ENCODE data around the gene ADAMTSL1. TPM values are rescaled to one million over a fixed set of nuclear protein-coding genes. Genes with fewer than 3 reads are reported as not detected.

ADAMTSL1 gene
- total and polyA plus RNA-seq, 2 donors = 3.2 to 42.3 TPM

DNA sequence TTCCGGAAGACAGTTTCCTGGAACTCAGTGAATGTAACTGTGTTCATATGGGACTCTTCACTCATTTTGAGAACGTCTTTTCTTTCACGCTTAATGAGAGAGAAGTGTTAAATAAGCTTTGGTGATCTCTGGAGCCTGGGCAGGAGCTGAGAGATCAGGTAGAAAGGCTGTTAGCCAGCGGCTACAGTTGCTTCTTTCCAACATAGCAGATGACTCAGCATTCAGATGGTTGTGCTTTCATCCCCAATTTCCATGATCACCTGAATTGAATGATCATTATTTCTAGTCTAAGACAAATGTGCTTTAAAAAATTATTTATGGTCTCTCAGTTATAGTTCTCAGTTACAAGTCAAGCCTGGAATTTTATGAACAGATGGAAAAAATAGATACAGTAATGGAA, 234.5 kb downstream of the ADAMTSL1 start:
- no peak overlapping the region for H3K4me3 ChIP-seq (ENCODE audit: low read depth, low read length)
- DNase-seq (ENCODE audit: extremely low spot score) = no peak
- H3K27ac ChIP-seq (ENCODE audit: low read depth) = no peak overlapping the region
- 77% methylated on average over 4 of the region's 4 CpGs for WGBS
- no peaks in the 10 kb centered on the region for H3K36me3 ChIP-seq (ENCODE audit: insufficient read depth)
- H3K4me1 ChIP-seq (ENCODE audit: insufficient read depth) = no peaks in the 10 kb centered on the region

DNA sequence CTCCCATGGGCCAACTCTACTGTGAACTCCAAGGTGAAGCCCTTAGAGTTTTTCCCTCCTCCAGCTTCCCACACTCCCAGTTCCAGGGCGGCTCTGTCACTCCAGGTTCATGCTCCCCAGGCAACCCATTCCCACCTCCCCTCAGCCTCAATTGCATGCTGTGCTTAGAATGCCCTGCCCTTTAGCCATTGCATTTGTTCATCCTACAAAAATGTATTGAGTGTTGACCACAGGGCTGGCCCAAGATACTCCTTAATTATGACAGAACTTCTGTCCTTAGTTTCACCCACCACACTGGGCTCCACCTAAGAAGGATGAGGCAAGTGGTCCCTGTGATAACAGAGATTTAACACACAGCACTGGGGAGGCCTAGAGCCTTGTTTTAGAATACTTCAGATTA, 236.1 kb downstream of the ADAMTSL1 start:
- no peak for DNase-seq (ENCODE audit: extremely low spot score)
- Histone ChIP-seq H3K4me1 (ENCODE audit: insufficient read depth) (no peaks in the 10 kb centered on the region), H3K27ac (ENCODE audit: low read depth) (no peak overlapping the region), H3K36me3 (ENCODE audit: insufficient read depth) (no peaks in the 10 kb centered on the region), H3K4me3 (ENCODE audit: low read depth, low read length) (no peak overlapping the region)
- 85% methylated on average over 1 of the region's 1 CpG for WGBS

DNA sequence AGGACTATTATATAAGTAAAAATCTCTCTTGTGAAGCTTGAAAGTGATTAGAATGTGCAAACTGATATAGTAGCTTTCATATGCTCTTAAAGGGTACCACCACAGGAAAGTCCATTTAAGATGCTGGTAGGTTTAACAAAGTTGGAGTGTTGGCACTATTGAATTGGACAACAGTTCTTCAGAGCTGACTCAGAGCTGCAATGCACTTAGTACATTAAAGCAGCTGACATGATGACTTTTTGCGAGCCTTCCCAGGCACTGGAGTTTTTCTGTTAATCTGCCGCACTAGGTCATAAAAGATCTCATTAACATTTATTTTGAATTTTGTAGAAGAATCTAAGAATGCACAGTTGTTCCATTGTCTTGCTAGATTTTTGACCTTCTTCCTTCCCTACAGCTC, 243.8 kb downstream of the ADAMTSL1 start:
- Histone ChIP-seq H3K4me3 (ENCODE audit: low read depth, low read length) (no peak overlapping the region), H3K4me1 (ENCODE audit: insufficient read depth) (no peaks in the 10 kb centered on the region), H3K27ac (ENCODE audit: low read depth) (no peak overlapping the region), H3K36me3 (ENCODE audit: insufficient read depth) (no peaks in the 10 kb centered on the region)
- WGBS = 66% methylated on average over 2 of the region's 2 CpGs
- no peak for DNase-seq (ENCODE audit: extremely low spot score)

GRCh38 chr9:18718393-18718792, 244.4 kb downstream of the ADAMTSL1 start:
- H3K36me3 ChIP-seq (ENCODE audit: insufficient read depth) = no peaks in the 10 kb centered on the region
- WGBS = 94% methylated on average over 12 of the region's 12 CpGs
- H3K27ac ChIP-seq (ENCODE audit: low read depth) = no peak overlapping the region
- no peak for DNase-seq (ENCODE audit: extremely low spot score)
- no peak overlapping the region for H3K4me3 ChIP-seq (ENCODE audit: low read depth, low read length)
- H3K4me1 ChIP-seq (ENCODE audit: insufficient read depth) = no peaks in the 10 kb centered on the region

- Histone ChIP-seq H3K36me3 (ENCODE audit: insufficient read depth) (no peaks in the 10 kb centered on the region), H3K27ac (ENCODE audit: low read depth) (no peak overlapping the region), H3K4me1 (ENCODE audit: insufficient read depth) (no peaks in the 10 kb centered on the region), H3K4me3 (ENCODE audit: low read depth, low read length) (no peak overlapping the region)
- WGBS = 93% methylated on average over 1 of the region's 1 CpG
- no peak for DNase-seq (ENCODE audit: extremely low spot score)
These were observed 245.0 kb downstream of the ADAMTSL1 start for GRCh38 chr9:18718932-18719331.

DNA sequence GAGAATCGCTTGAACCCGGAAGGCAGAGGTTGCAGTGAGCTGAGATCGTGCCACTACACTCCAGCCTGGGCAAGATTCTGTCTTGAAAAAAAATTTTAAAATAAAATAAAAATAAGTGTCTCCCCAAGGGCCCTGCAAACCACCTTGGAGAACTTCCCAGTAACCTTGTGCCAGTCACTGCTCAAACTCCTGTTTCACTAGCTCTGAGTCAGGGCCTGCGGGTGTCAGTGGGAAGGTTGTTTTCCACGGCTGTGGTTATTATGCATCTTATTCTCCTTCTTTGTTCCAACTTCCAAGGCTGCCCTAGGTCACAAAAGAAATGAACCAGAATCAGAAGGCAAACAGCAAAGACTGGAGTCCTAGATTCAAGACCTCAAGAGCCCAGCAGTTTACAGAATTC, 246.7 kb downstream of the ADAMTSL1 start:
- DNase-seq (ENCODE audit: extremely low spot score) = no peak
- H3K4me1 ChIP-seq (ENCODE audit: insufficient read depth) = no peaks in the 10 kb centered on the region
- 95% methylated on average over 5 of the region's 5 CpGs for WGBS
- H3K27ac ChIP-seq (ENCODE audit: low read depth) = no peak overlapping the region
- no peak overlapping the region for H3K4me3 ChIP-seq (ENCODE audit: low read depth, low read length)
- H3K36me3 ChIP-seq (ENCODE audit: insufficient read depth) = no peaks in the 10 kb centered on the region

GRCh38 chr9:18721267-18721994, 247.5 kb downstream of the ADAMTSL1 start:
- DNase-seq (ENCODE audit: extremely low spot score) = no peak
- Histone ChIP-seq H3K36me3 (ENCODE audit: insufficient read depth) (no peaks in the 10 kb centered on the region), H3K4me3 (ENCODE audit: low read depth, low read length) (no peak overlapping the region), H3K4me1 (ENCODE audit: insufficient read depth) (no peaks in the 10 kb centered on the region), H3K27ac (ENCODE audit: low read depth) (no peak overlapping the region)
- WGBS = 89% methylated on average over 10 of the region's 10 CpGs

- H3K36me3 ChIP-seq (ENCODE audit: insufficient read depth) = no peaks in the 10 kb centered on the region
- WGBS = 98% methylated on average over 2 of the region's 2 CpGs
- DNase-seq (ENCODE audit: extremely low spot score) = no peak
- H3K4me1 ChIP-seq (ENCODE audit: insufficient read depth) = no peaks in the 10 kb centered on the region
- H3K4me3 ChIP-seq (ENCODE audit: low read depth, low read length) = no peak overlapping the region
- H3K27ac ChIP-seq (ENCODE audit: low read depth) = no peak overlapping the region
These were observed 248.0 kb downstream of the ADAMTSL1 start for GRCh38 chr9:18721995-18722310.

DNA sequence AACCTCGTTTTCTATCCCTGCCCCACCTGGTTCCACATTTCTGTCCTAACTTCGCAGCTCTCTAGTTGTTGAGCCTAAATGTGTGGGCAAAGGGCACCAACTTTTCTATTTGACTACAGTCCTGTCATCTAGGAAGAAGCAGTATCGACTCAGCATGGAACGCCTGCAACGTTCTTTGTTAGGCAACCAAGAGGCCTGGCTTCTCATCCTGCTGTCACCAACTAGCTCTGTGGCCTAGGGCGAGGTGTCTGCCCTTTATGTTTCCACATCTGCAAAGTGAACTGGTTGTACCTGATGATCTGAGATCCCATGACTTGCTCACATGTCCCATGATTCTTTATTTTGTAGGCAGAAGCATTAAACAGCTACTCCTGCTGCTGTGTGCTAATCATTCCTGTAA, 248.9 kb downstream of the ADAMTSL1 start:
- H3K4me3 ChIP-seq (ENCODE audit: low read depth, low read length) = no peak overlapping the region
- DNase-seq (ENCODE audit: extremely low spot score) = no peak

GRCh38 chr9:18723366-18723765, 249.4 kb downstream of the ADAMTSL1 start:
- WGBS = 91% methylated on average over 5 of the region's 5 CpGs
- no peak overlapping the region for H3K27ac ChIP-seq (ENCODE audit: low read depth)
- no peak for DNase-seq (ENCODE audit: extremely low spot score)
- H3K36me3 ChIP-seq (ENCODE audit: insufficient read depth) = no peaks in the 10 kb centered on the region
- no peak overlapping the region for H3K4me3 ChIP-seq (ENCODE audit: low read depth, low read length)
- no peaks in the 10 kb centered on the region for H3K4me1 ChIP-seq (ENCODE audit: insufficient read depth)

More for the DNA sequence above, 248.9 kb downstream of the ADAMTSL1 start:
- no peak overlapping the region for H3K27ac ChIP-seq (ENCODE audit: low read depth)
- no peaks in the 10 kb centered on the region for H3K36me3 ChIP-seq (ENCODE audit: insufficient read depth)
- 94% methylated on average over 6 of the region's 6 CpGs for WGBS
- H3K4me1 ChIP-seq (ENCODE audit: insufficient read depth) = no peaks in the 10 kb centered on the region

DNA sequence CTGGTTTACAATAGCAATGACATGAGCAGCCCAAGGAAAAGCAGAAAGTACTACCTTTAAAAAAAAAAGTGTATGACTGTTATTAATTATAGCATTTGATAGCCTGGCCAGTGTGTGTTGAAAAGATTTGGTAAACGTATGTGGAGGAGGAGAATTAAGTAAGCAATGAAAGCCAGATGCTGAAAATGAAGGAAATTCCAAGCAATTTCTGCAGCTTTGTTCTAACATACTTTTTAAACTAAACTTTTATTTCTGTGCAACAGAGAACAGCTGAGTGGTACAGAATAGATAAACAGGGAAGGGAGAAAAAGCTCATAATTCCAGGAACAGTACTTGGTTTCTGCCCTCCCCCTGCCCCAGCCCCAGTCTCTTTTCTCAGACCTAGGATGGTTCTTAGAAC, 252.6 kb downstream of the ADAMTSL1 start:
- H3K4me1 ChIP-seq (ENCODE audit: insufficient read depth) = no peaks in the 10 kb centered on the region
- 16% methylated on average over 1 of the region's 1 CpG for WGBS
- no peak overlapping the region for H3K27ac ChIP-seq (ENCODE audit: low read depth)
- no peak for DNase-seq (ENCODE audit: extremely low spot score)
- no peaks in the 10 kb centered on the region for H3K36me3 ChIP-seq (ENCODE audit: insufficient read depth)
- no peak overlapping the region for H3K4me3 ChIP-seq (ENCODE audit: low read depth, low read length)

GRCh38 chr9:18727904-18728303, 254.0 kb downstream of the ADAMTSL1 start:
- Histone ChIP-seq H3K36me3 (ENCODE audit: insufficient read depth) (no peaks in the 10 kb centered on the region), H3K4me1 (ENCODE audit: insufficient read depth) (no peaks in the 10 kb centered on the region), H3K27ac (ENCODE audit: low read depth) (no peak overlapping the region), H3K4me3 (ENCODE audit: low read depth, low read length) (no peak overlapping the region)
- DNase-seq (ENCODE audit: extremely low spot score) = no peak
- WGBS = 98% methylated on average over 7 of the region's 7 CpGs

DNA sequence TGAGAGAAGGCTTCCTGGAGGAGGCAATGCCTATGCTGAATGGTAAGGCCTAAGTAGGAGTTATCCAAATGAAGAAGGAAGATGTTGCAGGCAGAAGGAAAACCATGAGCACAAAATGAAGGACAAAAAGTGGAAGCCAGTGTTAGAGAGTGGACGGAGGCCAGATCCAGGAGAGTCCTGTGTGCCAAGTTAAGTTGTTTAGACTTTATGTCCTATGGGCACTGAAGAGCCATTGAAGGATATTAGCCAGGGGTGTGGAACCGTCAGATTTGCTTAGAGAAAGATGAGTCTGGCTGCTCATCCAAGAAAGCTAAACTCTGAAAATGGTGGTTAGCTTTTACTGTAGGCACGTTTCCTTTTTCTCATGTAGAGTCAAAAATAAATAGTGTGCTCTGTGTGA, 254.7 kb downstream of the ADAMTSL1 start:
- Histone ChIP-seq H3K4me1 (ENCODE audit: insufficient read depth) (no peaks in the 10 kb centered on the region), H3K27ac (ENCODE audit: low read depth) (no peak overlapping the region), H3K4me3 (ENCODE audit: low read depth, low read length) (no peak overlapping the region), H3K36me3 (ENCODE audit: insufficient read depth) (no peaks in the 10 kb centered on the region)
- 74% methylated on average over 3 of the region's 3 CpGs for WGBS
- no peak for DNase-seq (ENCODE audit: extremely low spot score)

GRCh38 chr9:18730241-18730640, 256.3 kb downstream of the ADAMTSL1 start:
- Histone ChIP-seq H3K36me3 (ENCODE audit: insufficient read depth) (no peaks in the 10 kb centered on the region), H3K4me3 (ENCODE audit: low read depth, low read length) (no peak overlapping the region), H3K4me1 (ENCODE audit: insufficient read depth) (no peaks in the 10 kb centered on the region), H3K27ac (ENCODE audit: low read depth) (no peak overlapping the region)
- no peak for DNase-seq (ENCODE audit: extremely low spot score)
- WGBS = 90% methylated on average over 3 of the region's 3 CpGs

DNA sequence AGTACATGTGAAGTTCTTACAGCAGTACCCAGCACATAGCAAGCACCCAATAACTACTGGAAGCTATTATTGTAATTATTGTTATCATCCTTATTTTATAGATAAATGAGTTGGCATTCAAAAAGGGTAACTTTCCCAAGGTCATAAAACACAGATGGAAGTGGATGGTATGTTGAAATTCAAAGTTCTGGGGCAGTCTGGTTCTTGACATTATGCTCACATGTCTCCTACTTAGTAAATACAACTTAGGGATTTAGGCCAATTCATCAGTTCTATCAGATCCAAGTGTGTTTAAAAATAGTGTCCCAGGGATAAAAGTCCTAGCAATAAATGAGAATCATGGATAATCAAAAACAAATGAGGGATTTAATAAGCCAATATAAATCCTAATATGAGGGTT, 265.2 kb downstream of the ADAMTSL1 start:
- DNase-seq (ENCODE audit: extremely low spot score) = no peak
- H3K27ac ChIP-seq (ENCODE audit: low read depth) = no peak overlapping the region
- no peaks in the 10 kb centered on the region for H3K36me3 ChIP-seq (ENCODE audit: insufficient read depth)
- no peaks in the 10 kb centered on the region for H3K4me1 ChIP-seq (ENCODE audit: insufficient read depth)
- no peak overlapping the region for H3K4me3 ChIP-seq (ENCODE audit: low read depth, low read length)

Measured in urinary bladder (tissue), 4 donors.